OCI-LY7 (cell line): ENCODE data around the gene DAB1.

Experiments
- CTCF ChIP-seq: fragments of 200-600 bp; sonication (generic); conservative IDR thresholded peaks from 2 replicates; pipeline ENCODE4 v1.5.1; 2014; ENCODE audit warnings: mild to moderate bottlenecking, antibody characterized with exemption, low read length, moderate library complexity, mixed read lengths
- EZH2phosphoT487 ChIP-seq: fragments of 200-600 bp; sonication (generic); IDR thresholded peaks from 2 replicates; pipeline ENCODE4 v1.6.1; 2018; ENCODE audit warnings: low read depth, borderline replicate concordance, mild to moderate bottlenecking, mixed run types, antibody characterized with exemption, low read length, moderate library complexity, mixed read lengths

DNA sequence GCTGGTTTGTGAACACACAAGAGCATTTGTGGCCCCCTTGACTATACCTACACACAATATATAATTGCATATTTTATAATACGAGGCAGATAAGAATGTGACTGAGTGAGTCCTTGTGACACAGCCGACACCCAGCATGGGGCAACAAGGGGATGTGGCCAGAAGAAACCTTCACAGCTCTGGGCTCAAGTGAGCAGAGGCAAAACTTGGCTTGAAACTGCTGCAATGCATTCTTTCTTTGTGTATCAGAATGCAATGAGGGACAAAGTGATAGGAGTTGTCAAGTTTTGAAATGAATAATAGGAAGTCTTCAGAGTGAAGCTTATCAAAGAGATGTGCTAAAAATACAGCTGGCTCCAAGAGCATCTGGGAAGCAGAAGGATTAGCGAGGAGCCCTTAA, 334.0 kb downstream of the DAB1 start:
- TF ChIP-seq CTCF (no peak), EZH2phosphoT487 (no peak)
